H1 (cell line): ENCODE results near the gene SLC39A11. TPM values are rescaled to one million over a fixed set of nuclear protein-coding genes. Genes with fewer than 3 reads are reported as not detected.

Experiments used
- CTCF ChIA-PET: fragments of 300-600 bp; sonication (Branson Sonifier 250); formaldehyde crosslinking; loops from one replicate; lab custom pipeline; 2021; ENCODE audit not compliant: partially characterized antibody; lab: Charles Lee
- POLR2A ChIA-PET: fragments of 300-600 bp; sonication (Branson Sonifier 250); formaldehyde crosslinking; loops from one replicate; lab custom pipeline; 2021; ENCODE audit warnings: inconsistent platforms; ENCODE audit not compliant: partially characterized antibody; lab: Charles Lee
- DNase-seq, 2 experiments: peaks; one replicate each; pipeline versions ENCODE4 v3.0.0 to v3.0.0-alpha.2; 2010 to 2022; ENCODE audit warnings: low spot score in 2 of 2, low read depth in 1 of 2, mixed read lengths in 1 of 2
- FAIRE-seq: peaks from 2 replicates; lab custom pipeline; 2011; peaks lifted over from hg19 to GRCh38; lab: Jason Lieb, UNC
- H2AFZ ChIP-seq: 2 replicates; pipeline ENCODE4 v1.8.1; 2012; ENCODE audit warnings: low read length, inconsistent platforms
- H2AK5ac ChIP-seq: 2 replicates; pipeline ENCODE4 v1.6.1; 2013; ENCODE audit warnings: low read depth, low read length
- H2BK120ac ChIP-seq: replicated peaks from 2 replicates; pipeline ENCODE3; 2013; ENCODE audit warnings: low read depth, low read length, inconsistent platforms
- H2BK12ac ChIP-seq: 2 replicates; pipeline ENCODE4 v1.6.1; 2013; ENCODE audit warnings: low read depth, low read length
- H2BK15ac ChIP-seq: 2 replicates; pipeline ENCODE4 v1.6.1; 2013; ENCODE audit warnings: low read length
- H2BK20ac ChIP-seq: 2 replicates; pipeline ENCODE4 v1.6.1; 2013; ENCODE audit warnings: low read length
- H2BK5ac ChIP-seq: 2 replicates; pipeline ENCODE4 v1.6.1; 2013; ENCODE audit warnings: low read depth, low read length
- H3K14ac ChIP-seq: 2 replicates; pipeline ENCODE4 v1.6.1; 2013; ENCODE audit warnings: inconsistent platforms; ENCODE audit not compliant: insufficient read length
- H3K18ac ChIP-seq: 2 replicates; pipeline ENCODE4 v1.6.1; 2013; ENCODE audit warnings: low read length; ENCODE audit errors: extremely low read depth
- H3K23ac ChIP-seq: 2 replicates; pipeline ENCODE4 v1.6.1; 2013; ENCODE audit warnings: inconsistent platforms; ENCODE audit not compliant: insufficient read length
- H3K23me2 ChIP-seq: 2 replicates; pipeline ENCODE4 v1.6.1; 2013; ENCODE audit warnings: low read depth, low read length
- H3K27ac ChIP-seq: 2 replicates; pipeline ENCODE4 v1.6.1; 2011; ENCODE audit warnings: low read depth, low read length, inconsistent platforms
- H3K27me3 ChIP-seq, 4 experiments: replicated peaks in 1 of 4; 1 replicate in 1 of 4; 2 replicates in 3 of 4; pipeline versions ENCODE4 v1.6.1 to v1.8.1; 2011 to 2013; ENCODE audit warnings: low read length in 3 of 4, mild to moderate bottlenecking in 3 of 4, inconsistent platforms in 2 of 4, mixed read lengths in 2 of 4, moderate library complexity in 1 of 4; ENCODE audit not compliant: control insufficient read depth in 3 of 4, insufficient read depth in 3 of 4; ENCODE audit errors: extremely low read depth in 1 of 4
- H3K36me3 ChIP-seq, 4 experiments: 2 replicates each; pipeline versions ENCODE4 v1.6.1 to v1.8.1; 2011 to 2013; ENCODE audit warnings: mild to moderate bottlenecking in 4 of 4, low read length in 3 of 4, moderate library complexity in 2 of 4, control low read depth in 1 of 4, inconsistent platforms in 1 of 4; ENCODE audit not compliant: insufficient read depth in 4 of 4, control insufficient read depth in 2 of 4
- H3K4ac ChIP-seq: replicated peaks from 2 replicates; pipeline ENCODE3; 2013; ENCODE audit warnings: low read length, low read depth, mixed read lengths, inconsistent platforms; ENCODE audit not compliant: insufficient read length
- H3K4me1 ChIP-seq, 4 experiments: replicated peaks in 1 of 4; 1 replicate in 1 of 4; 2 replicates in 3 of 4; pipeline versions ENCODE4 v1.6.1 to v1.8.1; 2011 to 2013; ENCODE audit warnings: low read length in 3 of 4, inconsistent platforms in 2 of 4, mixed read lengths in 1 of 4; ENCODE audit not compliant: insufficient read depth in 4 of 4, control insufficient read depth in 3 of 4
- H3K4me2 ChIP-seq, 2 experiments: 2 replicates each; pipeline versions ENCODE4 v1.6.1 to v1.8.1; 2011 to 2013; ENCODE audit warnings: low read depth in 2 of 2, low read length in 2 of 2, control low read depth in 1 of 2, inconsistent platforms in 1 of 2, mild to moderate bottlenecking in 1 of 2; ENCODE audit not compliant: insufficient read depth in 1 of 2
- H3K4me3 ChIP-seq, 4 experiments: fragments of 200-600, 300-600 bp in 1 of 4; sonication (generic), shearing (Covaris generic), sonication (Bioruptor Twin) in 1 of 4; 2 replicates each; pipeline versions ENCODE4 v1.5.1 to v1.8.1; 2011 to 2016; ENCODE audit warnings: low read length in 4 of 4, low read depth in 3 of 4, control low read depth in 2 of 4, inconsistent platforms in 2 of 4, mild to moderate bottlenecking in 2 of 4, mixed read lengths in 1 of 4, moderate library complexity in 1 of 4; ENCODE audit not compliant: insufficient read depth in 2 of 4; ENCODE audit errors: extremely low read depth in 1 of 4
- H3K56ac ChIP-seq: replicated peaks from 2 replicates; pipeline ENCODE3; 2013; ENCODE audit warnings: low read depth, mild to moderate bottlenecking, mixed read lengths, low read length, inconsistent platforms; ENCODE audit not compliant: insufficient read length
- H3K79me1 ChIP-seq: 2 replicates; pipeline ENCODE4 v1.6.1; 2013; ENCODE audit warnings: low read depth, low read length, control low read depth
- H3K79me2 ChIP-seq, 2 experiments: 2 replicates each; pipeline versions ENCODE4 v1.6.1 to v1.8.1; 2012 to 2013; ENCODE audit warnings: low read length in 2 of 2, mild to moderate bottlenecking in 2 of 2, inconsistent platforms in 1 of 2; ENCODE audit not compliant: insufficient read depth in 2 of 2, control insufficient read depth in 1 of 2
- H3K9ac ChIP-seq, 4 experiments: replicated peaks in 1 of 4; 1 replicate in 1 of 4; 2 replicates in 3 of 4; pipeline versions ENCODE4 v1.6.1 to v1.8.1; 2011 to 2013; ENCODE audit warnings: low read depth in 3 of 4, low read length in 3 of 4, control low read depth in 2 of 4, mild to moderate bottlenecking in 2 of 4, moderate library complexity in 2 of 4, inconsistent platforms in 1 of 4; ENCODE audit errors: extremely low read depth in 1 of 4
- H3K9me3 ChIP-seq, 2 experiments: 2 replicates each; pipeline versions ENCODE4 v1.6.1 to v1.8.1; 2012 to 2013; ENCODE audit warnings: mild to moderate bottlenecking in 2 of 2, moderate library complexity in 2 of 2, control low read depth in 1 of 2, inconsistent platforms in 1 of 2, low read depth in 1 of 2, low read length in 1 of 2, mixed read lengths in 1 of 2; ENCODE audit not compliant: insufficient read depth in 2 of 2
- H4K20me1 ChIP-seq, 2 experiments: replicated peaks in 1 of 2; 2 replicates each; pipeline versions ENCODE3 to v1.8.1; 2011 to 2013; ENCODE audit warnings: inconsistent platforms in 2 of 2, low read length in 2 of 2, mild to moderate bottlenecking in 1 of 2; ENCODE audit not compliant: insufficient read depth in 2 of 2, control insufficient read depth in 1 of 2
- H4K5ac ChIP-seq: 2 replicates; pipeline ENCODE4 v1.6.1; 2013; ENCODE audit warnings: low read length, low read depth, mixed read lengths, inconsistent platforms; ENCODE audit not compliant: insufficient read length
- H4K8ac ChIP-seq: 2 replicates; pipeline ENCODE4 v1.8.0; 2013; ENCODE audit warnings: mild to moderate bottlenecking, moderate library complexity, low read length, inconsistent platforms; ENCODE audit not compliant: insufficient read depth; ENCODE audit errors: extremely low read depth
- H4K91ac ChIP-seq: replicated peaks from 2 replicates; pipeline ENCODE3; 2013; ENCODE audit warnings: low read length, mixed read lengths, inconsistent platforms; ENCODE audit not compliant: insufficient read length
- ASH2L ChIP-seq: fragments of 200-600, 300-600 bp; sonication (generic); IDR thresholded peaks from one replicate; pipeline ENCODE4 v1.7.1; 2017; ENCODE audit warnings: low read length
- BACH1 ChIP-seq: IDR thresholded peaks from 2 replicates; pipeline ENCODE4 v1.6.1; 2012; ENCODE audit warnings: low read length, improper control_type of control experiment
- CHD1 ChIP-seq: IDR thresholded peaks from 2 replicates; pipeline ENCODE4 v1.6.1; 2012; ENCODE audit warnings: low read depth, low read length, improper control_type of control experiment
- CREB1 ChIP-seq: IDR thresholded peaks from 2 replicates; pipeline ENCODE4 v1.6.1; 2012; ENCODE audit warnings: inconsistent platforms
- EZH2 ChIP-seq: fragments of 200-600 bp; sonication (generic); IDR thresholded peaks from 2 replicates; pipeline ENCODE4 v1.7.1; 2012; ENCODE audit warnings: low read depth, mild to moderate bottlenecking, moderate library complexity, low read length, inconsistent platforms; ENCODE audit not compliant: severe bottlenecking
- POLR2A ChIP-seq, 2 experiments: IDR thresholded peaks; 1 replicate in 1 of 2; 2 replicates in 1 of 2; pipeline ENCODE4 v1.6.1; 2011; ENCODE audit warnings: low read depth in 2 of 2, low read length in 2 of 2, mild to moderate bottlenecking in 2 of 2; ENCODE audit errors: control extremely low read depth in 1 of 2
- POU5F1 ChIP-seq: IDR thresholded peaks from 2 replicates; pipeline ENCODE4 v1.6.1; 2011; ENCODE audit warnings: low read depth, mild to moderate bottlenecking, low read length, moderate library complexity
- RBBP5 ChIP-seq: IDR thresholded peaks from 2 replicates; pipeline ENCODE4 v1.7.1; 2012; ENCODE audit warnings: low read depth, mild to moderate bottlenecking, inconsistent platforms, low read length, moderate library complexity, borderline replicate concordance
- RNF2 ChIP-seq: fragments of 200-900, 300-1000 bp; sonication (generic); IDR thresholded peaks from 2 replicates; pipeline ENCODE4 v1.7.1; 2016; ENCODE audit warnings: borderline replicate concordance, low read depth, mild to moderate bottlenecking, antibody characterized with exemption, low read length; ENCODE audit not compliant: poor library complexity, severe bottlenecking; ENCODE audit errors: missing control alignments
- RXRA ChIP-seq: IDR thresholded peaks from 2 replicates; pipeline ENCODE4 v1.6.1; 2011; ENCODE audit warnings: low read depth, mild to moderate bottlenecking, low read length, moderate library complexity; ENCODE audit not compliant: insufficient read depth
- SIN3A ChIP-seq, 2 experiments: IDR thresholded peaks in 1 of 2; conservative IDR thresholded peaks in 1 of 2; 2 replicates each; pipeline ENCODE4 v1.6.1; 2011 to 2012; ENCODE audit warnings: low read length in 2 of 2, improper control_type of control experiment in 1 of 2, low read depth in 1 of 2, mild to moderate bottlenecking in 1 of 2
- SIRT6 ChIP-seq: IDR thresholded peaks from one replicate; pipeline ENCODE4 v1.7.1; 2012; ENCODE audit warnings: low read length, inconsistent platforms
- SIX5 ChIP-seq: IDR thresholded peaks from 2 replicates; pipeline ENCODE4 v1.6.1; 2011; ENCODE audit warnings: mild to moderate bottlenecking, low read depth, low read length
- SP2 ChIP-seq: IDR thresholded peaks from 2 replicates; pipeline ENCODE4 v1.6.1; 2012; ENCODE audit warnings: mild to moderate bottlenecking, low read length, inconsistent platforms
- SUZ12 ChIP-seq: fragments of 200-600 bp; sonication (generic); IDR thresholded peaks from 2 replicates; pipeline ENCODE4 v1.6.1; 2012; ENCODE audit warnings: mild to moderate bottlenecking, inconsistent platforms, low read length, moderate library complexity, mixed read lengths
- TBP ChIP-seq: IDR thresholded peaks from 2 replicates; pipeline ENCODE4 v1.6.1; 2011; ENCODE audit warnings: low read depth, low read length, improper control_type of control experiment
- WGBS, 2 experiments: shearing (Covaris generic) in 1 of 2; methylation state at CpG; one replicate each; pipeline versions ENCODE4 v1.1.6 to v1.1.7; 2013 to 2015; ENCODE audit warnings: low lambda C conversion rate in 2 of 2, mixed read lengths in 2 of 2, inconsistent platforms in 1 of 2, low coverage in 1 of 2, missing lambda C conversion rate in 1 of 2; ENCODE audit not compliant: insufficient replicate concordance in 2 of 2, insufficient coverage in 1 of 2, insufficient read length in 1 of 2; ENCODE audit errors: extremely low coverage in 1 of 2, missing lambda C conversion rate in 1 of 2; 5-methylcytosine and 5-hydroxymethylcytosine counted together
- polyA plus RNA-seq, 7 experiments: library from polyadenylated mRNA; depleted of rRNA in 3 of 7; stranded (reverse) in 5 of 7; unstranded in 2 of 7; fragments of >200 nt in 5 of 7; fragments of 200-250 nt in 2 of 7; gene quantifications; 1 replicate in 5 of 7; 2 replicates in 1 of 7; 4 replicates in 1 of 7; pipeline versions ENCODE4 v1.2.1 to v1.2.3, GENCODE V29; 2011 to 2013; ENCODE audit warnings: missing spikeins in 2 of 7, mixed read lengths in 2 of 7
- total RNA-seq: library from RNA; stranded (reverse); fragmentation: NEBNext Ultra II Directional; extraction: Animal tissue kit (Norgen Biotek cat#: 25700); gene quantifications from 2 replicates; pipeline ENCODE4 v1.2.1, GENCODE V29; 2021

The SLC39A11 gene
- total and polyA plus RNA-seq, 2 of the 8 experiments (the other 6 are each of a cell fraction or from before 2014, with no cell fraction given), result 12.2 to 19.6 TPM

DNA sequence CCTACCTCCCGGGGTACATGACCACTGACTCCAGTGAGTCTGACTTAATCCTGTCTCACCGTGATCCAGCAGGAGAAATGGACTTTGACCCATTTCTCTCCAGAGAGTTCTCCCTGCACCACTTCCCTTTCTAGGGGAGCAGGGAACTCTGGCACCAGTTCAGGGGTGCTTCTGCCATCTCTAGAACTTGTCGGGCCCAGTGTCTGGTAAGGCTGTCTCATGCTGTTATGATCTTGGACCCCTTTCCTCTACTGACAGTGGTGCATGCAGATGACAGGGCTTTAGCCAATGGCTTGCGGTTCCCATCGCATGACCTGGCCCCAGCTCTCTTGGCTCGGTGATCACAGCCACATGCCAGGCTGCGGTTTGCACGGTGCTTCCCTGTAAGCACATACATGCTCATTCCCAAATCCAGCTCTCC, 62.0 kb downstream of the SLC39A11 start:
- no peak overlapping the region for H3K4me3 ChIP-seq
- no peak overlapping the region for H4K91ac ChIP-seq
- no peak overlapping the region for H4K8ac ChIP-seq
- H3K14ac ChIP-seq, result no peak overlapping the region
- no peak overlapping the region for H3K9ac ChIP-seq
- WGBS, 2 experiments, result 90% methylated on average over 8 of the region's 8 CpGs; no CpG with 5 or more reads in 1 of the 2 experiments
- H3K4ac ChIP-seq, result no peak overlapping the region
- no peak overlapping the region for H3K56ac ChIP-seq
- H3K4me2 ChIP-seq, result no peak overlapping the region
- ChIA-PET POLR2A (no interaction called here), CTCF (interaction anchor here (1.1 to 1.3 kb wide), 2 partner anchors 126 to 130 kb away, joined by 3 read pairs; no protein-coding TSS in a partner anchor)
- H4K20me1 ChIP-seq, result no peaks in the 10 kb centered on the region
- FAIRE-seq (no peak), DNase-seq (no peak)
- no peak overlapping the region for H3K27ac ChIP-seq
- H3K23me2 ChIP-seq, result no peaks in the 10 kb centered on the region; the same call in 1 of the 2 replicates
- H2BK120ac ChIP-seq, result no peak overlapping the region
- no peak overlapping the region for H2AK5ac ChIP-seq
- H3K36me3 ChIP-seq, result no peaks in the 10 kb centered on the region
- no peak for TF ChIP-seq RBBP5
- no peak for TF ChIP-seq SIX5
- no peak for TF ChIP-seq SUZ12
- no peak for TF ChIP-seq CREB1
- TF ChIP-seq RNF2, result no peak
- TF ChIP-seq BACH1, result no peak
- TF ChIP-seq SIN3A (conservative IDR thresholded peaks at IDR 0.05 in 1 of 2, IDR thresholded peaks at IDR 0.05 in 1 of 2; ENCODE audit: low read depth in 1 of 2, low read length in 2 of 2), result no peak
- no peak for TF ChIP-seq ASH2L
- no peak for TF ChIP-seq SIRT6
- TF ChIP-seq CHD1, result no peak
- no peak for TF ChIP-seq EZH2
- TF ChIP-seq POLR2A (IDR thresholded peaks at IDR 0.05; ENCODE audit: control extremely low read depth in 1 of 2, low read depth in 2 of 2, low read length in 2 of 2), result no peak
- no peak for TF ChIP-seq POU5F1
- no peak for TF ChIP-seq TBP
- TF ChIP-seq RXRA, result no peak
- no peak for TF ChIP-seq SP2
- no peaks in the 10 kb centered on the region for H3K4me1 ChIP-seq
- H3K9me3 ChIP-seq, result no peaks in the 10 kb centered on the region
- no peak overlapping the region for H2AFZ ChIP-seq
- H4K5ac ChIP-seq, result no peak overlapping the region
- no peak overlapping the region for H2BK12ac ChIP-seq
- H2BK20ac ChIP-seq, result no peak overlapping the region
- no peak overlapping the region for H2BK15ac ChIP-seq
- H3K23ac ChIP-seq, result no peak overlapping the region
- no peaks in the 10 kb centered on the region for H3K79me2 ChIP-seq
- H3K79me1 ChIP-seq, result no peaks in the 10 kb centered on the region
- H3K18ac ChIP-seq, result no peak overlapping the region
- no peak overlapping the region for H2BK5ac ChIP-seq
- H3K27me3 ChIP-seq, result no peaks in the 10 kb centered on the region
